K562 (cell line): Measurements from ENCODE around the gene OR2F1.

Source experiments
- CEBPZ ChIP-seq: fragments of 150-350 bp; IDR thresholded peaks from 2 replicates; pipeline ENCODE4 v1.6.1; 2014; ENCODE audit warnings: low read depth, mild to moderate bottlenecking, low read length, borderline replicate concordance
- CTCF ChIP-seq, 3 experiments: IDR thresholded peaks in 2 of 3; conservative IDR thresholded peaks in 1 of 3; 2 replicates each; pipeline ENCODE4 v1.5.1; 2011 to 2012; ENCODE audit warnings: low read length in 3 of 3, mild to moderate bottlenecking in 3 of 3, control low read depth in 2 of 3, improper control_type of control experiment in 1 of 3, inconsistent platforms in 1 of 3, low read depth in 1 of 3, mixed read lengths in 1 of 3, moderate library complexity in 1 of 3; ENCODE audit not compliant: insufficient read depth in 2 of 3
- GATA2 ChIP-seq: sonication (generic); formaldehyde crosslinking; IDR thresholded peaks from 2 replicates; pipeline ENCODE4 v1.4.0; 2020; ENCODE audit warnings: mild to moderate bottlenecking, missing genetic modification reagents
- HNRNPL ChIP-seq: fragments of 200-400 bp; formaldehyde crosslinking; IDR thresholded peaks from 2 replicates; pipeline ENCODE4 v1.6.1; 2017; ENCODE audit warnings: low read depth, mild to moderate bottlenecking, low read length
- MAFF ChIP-seq: IDR thresholded peaks from 2 replicates; pipeline ENCODE4 v1.6.1; 2012; ENCODE audit warnings: low read length, improper control_type of control experiment
- TF ChIP-seq, protein P1 (sequence below): fragments of 450-650 bp; IDR thresholded peaks from 2 replicates; pipeline ENCODE4 v1.6.1; 2017; ENCODE audit warnings: antibody characterized with exemption, mild to moderate bottlenecking
- TF ChIP-seq, protein P2 (sequence below): fragments of 450-650 bp; IDR thresholded peaks from 2 replicates; pipeline ENCODE4 v1.7.1; 2018; ENCODE audit warnings: mild to moderate bottlenecking, low read depth; ENCODE audit not compliant: partially characterized antibody

DNA sequence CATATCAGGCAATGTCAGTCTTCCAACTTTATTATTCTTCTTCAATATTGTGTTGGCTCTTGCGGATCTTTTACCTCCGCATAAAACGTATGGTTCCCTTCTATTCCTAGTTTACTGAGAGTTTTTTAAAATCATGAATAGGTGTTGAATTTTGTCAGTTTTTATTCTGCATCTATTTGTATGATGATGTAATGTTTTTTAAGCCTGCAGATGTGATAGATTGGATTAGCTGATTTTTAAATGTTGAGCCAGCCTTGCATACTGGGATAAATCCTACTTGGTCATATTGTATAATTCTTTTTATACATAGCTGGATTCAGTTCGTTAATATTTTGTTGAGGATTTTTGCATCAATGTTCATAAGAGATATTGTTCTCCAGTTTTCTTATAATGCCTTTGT is 9.2 kb upstream of the OR2F1 start:
- TF ChIP-seq, protein P1, sequence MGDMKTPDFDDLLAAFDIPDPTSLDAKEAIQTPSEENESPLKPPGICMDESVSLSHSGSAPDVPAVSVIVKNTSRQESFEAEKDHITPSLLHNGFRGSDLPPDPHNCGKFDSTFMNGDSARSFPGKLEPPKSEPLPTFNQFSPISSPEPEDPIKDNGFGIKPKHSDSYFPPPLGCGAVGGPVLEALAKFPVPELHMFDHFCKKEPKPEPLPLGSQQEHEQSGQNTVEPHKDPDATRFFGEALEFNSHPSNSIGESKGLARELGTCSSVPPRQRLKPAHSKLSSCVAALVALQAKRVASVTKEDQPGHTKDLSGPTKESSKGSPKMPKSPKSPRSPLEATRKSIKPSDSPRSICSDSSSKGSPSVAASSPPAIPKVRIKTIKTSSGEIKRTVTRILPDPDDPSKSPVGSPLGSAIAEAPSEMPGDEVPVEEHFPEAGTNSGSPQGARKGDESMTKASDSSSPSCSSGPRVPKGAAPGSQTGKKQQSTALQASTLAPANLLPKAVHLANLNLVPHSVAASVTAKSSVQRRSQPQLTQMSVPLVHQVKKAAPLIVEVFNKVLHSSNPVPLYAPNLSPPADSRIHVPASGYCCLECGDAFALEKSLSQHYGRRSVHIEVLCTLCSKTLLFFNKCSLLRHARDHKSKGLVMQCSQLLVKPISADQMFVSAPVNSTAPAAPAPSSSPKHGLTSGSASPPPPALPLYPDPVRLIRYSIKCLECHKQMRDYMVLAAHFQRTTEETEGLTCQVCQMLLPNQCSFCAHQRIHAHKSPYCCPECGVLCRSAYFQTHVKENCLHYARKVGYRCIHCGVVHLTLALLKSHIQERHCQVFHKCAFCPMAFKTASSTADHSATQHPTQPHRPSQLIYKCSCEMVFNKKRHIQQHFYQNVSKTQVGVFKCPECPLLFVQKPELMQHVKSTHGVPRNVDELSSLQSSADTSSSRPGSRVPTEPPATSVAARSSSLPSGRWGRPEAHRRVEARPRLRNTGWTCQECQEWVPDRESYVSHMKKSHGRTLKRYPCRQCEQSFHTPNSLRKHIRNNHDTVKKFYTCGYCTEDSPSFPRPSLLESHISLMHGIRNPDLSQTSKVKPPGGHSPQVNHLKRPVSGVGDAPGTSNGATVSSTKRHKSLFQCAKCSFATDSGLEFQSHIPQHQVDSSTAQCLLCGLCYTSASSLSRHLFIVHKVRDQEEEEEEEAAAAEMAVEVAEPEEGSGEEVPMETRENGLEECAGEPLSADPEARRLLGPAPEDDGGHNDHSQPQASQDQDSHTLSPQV, result no peak
- TF ChIP-seq HNRNPL (no peak), GATA2 (CRISPR knock-in tag) (no peak), MAFF (no peak), CEBPZ (no peak), CTCF (IDR thresholded peaks at IDR 0.05 in 2 of 3, conservative IDR thresholded peaks at IDR 0.05 in 1 of 3; ENCODE audit: insufficient read depth in 2 of 3, low read depth in 1 of 3, low read length in 3 of 3) (no peak)
- TF ChIP-seq, protein P2, sequence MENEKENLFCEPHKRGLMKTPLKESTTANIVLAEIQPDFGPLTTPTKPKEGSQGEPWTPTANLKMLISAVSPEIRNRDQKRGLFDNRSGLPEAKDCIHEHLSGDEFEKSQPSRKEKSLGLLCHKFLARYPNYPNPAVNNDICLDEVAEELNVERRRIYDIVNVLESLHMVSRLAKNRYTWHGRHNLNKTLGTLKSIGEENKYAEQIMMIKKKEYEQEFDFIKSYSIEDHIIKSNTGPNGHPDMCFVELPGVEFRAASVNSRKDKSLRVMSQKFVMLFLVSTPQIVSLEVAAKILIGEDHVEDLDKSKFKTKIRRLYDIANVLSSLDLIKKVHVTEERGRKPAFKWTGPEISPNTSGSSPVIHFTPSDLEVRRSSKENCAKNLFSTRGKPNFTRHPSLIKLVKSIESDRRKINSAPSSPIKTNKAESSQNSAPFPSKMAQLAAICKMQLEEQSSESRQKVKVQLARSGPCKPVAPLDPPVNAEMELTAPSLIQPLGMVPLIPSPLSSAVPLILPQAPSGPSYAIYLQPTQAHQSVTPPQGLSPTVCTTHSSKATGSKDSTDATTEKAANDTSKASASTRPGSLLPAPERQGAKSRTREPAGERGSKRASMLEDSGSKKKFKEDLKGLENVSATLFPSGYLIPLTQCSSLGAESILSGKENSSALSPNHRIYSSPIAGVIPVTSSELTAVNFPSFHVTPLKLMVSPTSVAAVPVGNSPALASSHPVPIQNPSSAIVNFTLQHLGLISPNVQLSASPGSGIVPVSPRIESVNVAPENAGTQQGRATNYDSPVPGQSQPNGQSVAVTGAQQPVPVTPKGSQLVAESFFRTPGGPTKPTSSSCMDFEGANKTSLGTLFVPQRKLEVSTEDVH, result no peak
